Effector memory CD8-positive, alpha-beta T cell (primary cell): ENCODE measurements around the gene ARHGEF33.
A peak's percentile ranks its signal among the peaks of the same experiment; 100 is the strongest.

Experiments
- ATAC-seq: fragments of 150-1000 bp; cut with Tn5 transposase; replicated peaks from 2 replicates; pipeline ENCODE4 v1.10.0; 2021; ENCODE audit warnings: mild to moderate bottlenecking, moderate library complexity
- DNase-seq, 3 experiments: peaks; one replicate each; pipeline ENCODE4 v3.0.0; 2021
- H3K27ac Mint-ChIP-seq, 2 donors: one replicate each; pipeline ENCODE4 v1.8.0; 2022; ENCODE audit warnings: mild to moderate bottlenecking in 2 of 2, mixed read lengths in 2 of 2, moderate library complexity in 2 of 2
- H3K27me3 Mint-ChIP-seq, 2 donors: one replicate each; pipeline ENCODE4 v1.8.0; 2022; ENCODE audit warnings: mixed read lengths in 2 of 2
- H3K36me3 Mint-ChIP-seq: one replicate; pipeline ENCODE4 v1.8.0; 2022; ENCODE audit warnings: mild to moderate bottlenecking, moderate library complexity, mixed read lengths; ENCODE audit not compliant: insufficient read depth
- H3K4me1 Mint-ChIP-seq, 2 donors: one replicate each; pipeline ENCODE4 v1.8.0; 2022; ENCODE audit warnings: low read depth in 2 of 2, mixed read lengths in 2 of 2
- H3K4me3 Mint-ChIP-seq, 2 donors: one replicate each; pipeline ENCODE4 v1.8.0; 2022; ENCODE audit warnings: mild to moderate bottlenecking in 2 of 2, mixed read lengths in 2 of 2, moderate library complexity in 2 of 2
- H3K9me3 Mint-ChIP-seq, 2 donors: one replicate each; pipeline ENCODE4 v1.8.0; 2022; ENCODE audit warnings: mixed read lengths in 2 of 2

The ARHGEF33 gene

GRCh38 chr2:38978908-38979307 lies 89.2 kb downstream of the ARHGEF33 start:
- DNase-seq = no peak
- H3K9me3 Mint-ChIP-seq = no peaks in the 10 kb centered on the region
- no peak overlapping the region for H3K4me3 Mint-ChIP-seq
- H3K4me1 Mint-ChIP-seq = peaks cover 0 to 2% of the 10 kb centered on the region in 2 donors
- H3K36me3 Mint-ChIP-seq = peaks cover 6% of the 10 kb centered on the region
- peak overlapping the region; percentile 20 to 56 for H3K27ac Mint-ChIP-seq
- H3K27me3 Mint-ChIP-seq = no peaks in the 10 kb centered on the region
- no peak for ATAC-seq

GRCh38 chr2:38981003-38981669 lies 91.5 kb downstream of the ARHGEF33 start:
- DNase-seq (no peak), ATAC-seq (no peak)
- no peaks in the 10 kb centered on the region for H3K9me3 Mint-ChIP-seq
- peaks cover 2 to 3% of the 10 kb centered on the region in 2 donors for H3K4me1 Mint-ChIP-seq
- H3K36me3 Mint-ChIP-seq = peaks cover 16% of the 10 kb centered on the region
- no peak overlapping the region for H3K27ac Mint-ChIP-seq
- no peaks in the 10 kb centered on the region for H3K27me3 Mint-ChIP-seq
- no peak overlapping the region for H3K4me3 Mint-ChIP-seq

- Mint-ChIP-seq H3K9me3 (no peaks in the 10 kb centered on the region), H3K27me3 (no peaks in the 10 kb centered on the region), H3K4me3 (no peak overlapping the region), H3K4me1 (peaks cover 2 to 3% of the 10 kb centered on the region in 2 donors), H3K27ac (no peak overlapping the region), H3K36me3 (peaks cover 23% of the 10 kb centered on the region)
- DNase-seq (no peak), ATAC-seq (no peak)
Measured at GRCh38 chr2:38981670-38982357, 92.1 kb downstream of the ARHGEF33 start.

GRCh38 chr2:38982498-38982897 lies 92.8 kb downstream of the ARHGEF33 start:
- H3K27ac Mint-ChIP-seq = no peak overlapping the region
- DNase-seq (no peak), ATAC-seq (no peak)
- peaks cover 2 to 3% of the 10 kb centered on the region in 2 donors for H3K4me1 Mint-ChIP-seq
- H3K36me3 Mint-ChIP-seq = peaks cover 29% of the 10 kb centered on the region
- H3K4me3 Mint-ChIP-seq = no peak overlapping the region
- H3K27me3 Mint-ChIP-seq = no peaks in the 10 kb centered on the region
- H3K9me3 Mint-ChIP-seq = no peaks in the 10 kb centered on the region

- H3K27me3 Mint-ChIP-seq = no peaks in the 10 kb centered on the region
- H3K36me3 Mint-ChIP-seq = peaks cover 44% of the 10 kb centered on the region
- H3K9me3 Mint-ChIP-seq = no peaks in the 10 kb centered on the region
- no peak overlapping the region for H3K27ac Mint-ChIP-seq
- DNase-seq = no peak
- ATAC-seq = no peak
- H3K4me1 Mint-ChIP-seq = peaks cover 0 to 3% of the 10 kb centered on the region in 2 donors
- no peak overlapping the region for H3K4me3 Mint-ChIP-seq
Measured at GRCh38 chr2:38988716-38989115, 99.0 kb downstream of the ARHGEF33 start.

GRCh38 chr2:38991899-38992298 lies 102.2 kb downstream of the ARHGEF33 start:
- DNase-seq (no peak), ATAC-seq (no peak)
- Mint-ChIP-seq H3K27ac (peak overlapping the region in 1 of 2 donors; percentile 59), H3K27me3 (no peaks in the 10 kb centered on the region), H3K9me3 (no peaks in the 10 kb centered on the region), H3K4me1 (peaks cover 0 to 4% of the 10 kb centered on the region in 2 donors), H3K4me3 (no peak overlapping the region), H3K36me3 (peaks cover 54% of the 10 kb centered on the region)

GRCh38 chr2:38997781-38998180 lies 108.1 kb downstream of the ARHGEF33 start:
- Mint-ChIP-seq H3K4me1 (peaks cover 2 to 4% of the 10 kb centered on the region in 2 donors), H3K36me3 (peaks cover 67% of the 10 kb centered on the region), H3K27me3 (no peaks in the 10 kb centered on the region), H3K9me3 (no peaks in the 10 kb centered on the region), H3K27ac (peak overlapping the region in 1 of 2 donors; percentile 73), H3K4me3 (no peak overlapping the region)
- ATAC-seq = no peak
- no peak for DNase-seq

GRCh38 chr2:39000552-39000951 lies 110.9 kb downstream of the ARHGEF33 start:
- Mint-ChIP-seq H3K4me3 (no peak overlapping the region), H3K27me3 (no peaks in the 10 kb centered on the region), H3K9me3 (no peaks in the 10 kb centered on the region), H3K36me3 (peaks cover 66% of the 10 kb centered on the region), H3K27ac (no peak overlapping the region), H3K4me1 (peaks cover 0 to 2% of the 10 kb centered on the region in 2 donors)
- no peak for ATAC-seq
- DNase-seq = no peak

GRCh38 chr2:39007875-39008504 lies 118.3 kb downstream of the ARHGEF33 start:
- H3K27me3 Mint-ChIP-seq = no peaks in the 10 kb centered on the region
- peaks cover 0 to 5% of the 10 kb centered on the region in 2 donors for H3K4me1 Mint-ChIP-seq
- peaks cover 77% of the 10 kb centered on the region for H3K36me3 Mint-ChIP-seq
- H3K9me3 Mint-ChIP-seq = no peaks in the 10 kb centered on the region
- H3K27ac Mint-ChIP-seq = peak overlapping the region; percentile 18 to 66
- DNase-seq (no peak), ATAC-seq (no peak)
- no peak overlapping the region for H3K4me3 Mint-ChIP-seq

GRCh38 chr2:39008665-39009064 lies 119.0 kb downstream of the ARHGEF33 start:
- Mint-ChIP-seq H3K27ac (peak overlapping the region in 1 of 2 donors; percentile 18), H3K4me1 (peaks cover 0 to 5% of the 10 kb centered on the region in 2 donors), H3K9me3 (no peaks in the 10 kb centered on the region), H3K27me3 (no peaks in the 10 kb centered on the region), H3K36me3 (peaks cover 82% of the 10 kb centered on the region), H3K4me3 (no peak overlapping the region)
- ATAC-seq (no peak), DNase-seq (no peak)

GRCh38 chr2:39013871-39014270 lies 124.2 kb downstream of the ARHGEF33 start:
- H3K4me1 Mint-ChIP-seq = peaks cover 3 to 5% of the 10 kb centered on the region in 2 donors
- ATAC-seq (no peak), DNase-seq (no peak)
- no peak overlapping the region for H3K27ac Mint-ChIP-seq
- peaks cover 48% of the 10 kb centered on the region for H3K36me3 Mint-ChIP-seq
- no peaks in the 10 kb centered on the region for H3K27me3 Mint-ChIP-seq
- H3K4me3 Mint-ChIP-seq = no peak overlapping the region
- H3K9me3 Mint-ChIP-seq = no peaks in the 10 kb centered on the region

- Mint-ChIP-seq H3K4me1 (peaks cover 3 to 9% of the 10 kb centered on the region in 2 donors), H3K9me3 (no peaks in the 10 kb centered on the region), H3K4me3 (no peak overlapping the region), H3K27me3 (no peaks in the 10 kb centered on the region), H3K36me3 (peaks cover 38% of the 10 kb centered on the region), H3K27ac (no peak overlapping the region)
- DNase-seq (no peak), ATAC-seq (no peak)
Measured at GRCh38 chr2:39015424-39015823, 125.7 kb downstream of the ARHGEF33 start.

- DNase-seq = no peak
- no peaks in the 10 kb centered on the region for H3K9me3 Mint-ChIP-seq
- peak overlapping the region in 1 of 2 donors; percentile 29 for H3K27ac Mint-ChIP-seq
- H3K4me1 Mint-ChIP-seq = peaks cover 3 to 9% of the 10 kb centered on the region in 2 donors
- H3K36me3 Mint-ChIP-seq = peaks cover 35% of the 10 kb centered on the region
- no peak for ATAC-seq
- no peaks in the 10 kb centered on the region for H3K27me3 Mint-ChIP-seq
- H3K4me3 Mint-ChIP-seq = no peak overlapping the region
Measured at GRCh38 chr2:39017334-39017733, 127.7 kb downstream of the ARHGEF33 start.

GRCh38 chr2:39018638-39019037 lies 129.0 kb downstream of the ARHGEF33 start:
- Mint-ChIP-seq H3K4me3 (no peak overlapping the region), H3K36me3 (peaks cover 32% of the 10 kb centered on the region)

More at GRCh38 chr2:39018638-39019037, 129.0 kb downstream of the ARHGEF33 start:
- DNase-seq = no peak
- Mint-ChIP-seq H3K27ac (peak overlapping the region; percentile 39 to 78), H3K27me3 (no peaks in the 10 kb centered on the region), H3K4me1 (peaks cover 3 to 9% of the 10 kb centered on the region in 2 donors), H3K9me3 (no peaks in the 10 kb centered on the region)
- no peak for ATAC-seq
